Fibroblast of villous mesenchyme (primary cell): ENCODE measurements around the gene TNFRSF8. TPM values are rescaled to one million over a fixed set of nuclear protein-coding genes. Genes with fewer than 3 reads are reported as not detected.
A peak's percentile ranks its signal among the peaks of the same experiment; 100 is the strongest.

Experiments
- DNase-seq: peaks from one replicate; pipeline ENCODE4 v3.0.0-alpha.2; 2010; ENCODE audit warnings: low read depth
- H3K4me3 ChIP-seq: 2 replicates; pipeline ENCODE4 v1.5.1; 2011; ENCODE audit warnings: low read depth, mild to moderate bottlenecking, low read length
- CTCF ChIP-seq: IDR thresholded peaks from 2 replicates; pipeline ENCODE4 v1.5.1; 2012; ENCODE audit warnings: low read depth, mild to moderate bottlenecking, low read length; ENCODE audit not compliant: insufficient read depth
- total RNA-seq: library from RNA; depleted of rRNA; stranded (reverse); fragments of >200 nt; gene quantifications from 2 replicates; pipeline ENCODE4 v1.2.3, GENCODE V29; 2012

Gene TNFRSF8
- total RNA-seq = under 0.01 and 0.86 TPM in 2 replicates

GRCh38 chr1:12063141-12064072 lies at the start of gene TNFRSF8:
Gene TNFRSF8 (plus strand): TSS chr1:12063303. CDS start chr1:12063599, 296 bp downstream.
- no peak for DNase-seq
- no peak within 1 kb of the TSS for H3K4me3 ChIP-seq
- no peak for TF ChIP-seq CTCF

GRCh38 chr1:12014141-12014991 lies 48.7 kb upstream of the TNFRSF8 start:
- no peak for DNase-seq
- TF ChIP-seq CTCF = peak; percentile 25
- H3K4me3 ChIP-seq = no peak overlapping the region

GRCh38 chr1:12015001-12015491 lies 48.1 kb upstream of the TNFRSF8 start:
- no peak for TF ChIP-seq CTCF
- no peak for DNase-seq
- H3K4me3 ChIP-seq = no peak overlapping the region

- H3K4me3 ChIP-seq = no peak overlapping the region
- TF ChIP-seq CTCF = no peak
- DNase-seq = no peak
Observed at GRCh38 chr1:12015499-12015898, 47.6 kb upstream of the TNFRSF8 start.

- TF ChIP-seq CTCF = no peak
Observed at GRCh38 chr1:12016182-12016581, 46.9 kb upstream of the TNFRSF8 start.

GRCh38 chr1:12019858-12020509 lies 43.1 kb upstream of the TNFRSF8 start:
- DNase-seq = peak; percentile 37
- TF ChIP-seq CTCF = no peak
- peak overlapping the region; percentile 87 for H3K4me3 ChIP-seq

More at GRCh38 chr1:12016182-12016581, 46.9 kb upstream of the TNFRSF8 start:
- no peak overlapping the region for H3K4me3 ChIP-seq
- DNase-seq = no peak
